Measurements from ENCODE around the gene DBNDD2.

Gene DBNDD2

DNA sequence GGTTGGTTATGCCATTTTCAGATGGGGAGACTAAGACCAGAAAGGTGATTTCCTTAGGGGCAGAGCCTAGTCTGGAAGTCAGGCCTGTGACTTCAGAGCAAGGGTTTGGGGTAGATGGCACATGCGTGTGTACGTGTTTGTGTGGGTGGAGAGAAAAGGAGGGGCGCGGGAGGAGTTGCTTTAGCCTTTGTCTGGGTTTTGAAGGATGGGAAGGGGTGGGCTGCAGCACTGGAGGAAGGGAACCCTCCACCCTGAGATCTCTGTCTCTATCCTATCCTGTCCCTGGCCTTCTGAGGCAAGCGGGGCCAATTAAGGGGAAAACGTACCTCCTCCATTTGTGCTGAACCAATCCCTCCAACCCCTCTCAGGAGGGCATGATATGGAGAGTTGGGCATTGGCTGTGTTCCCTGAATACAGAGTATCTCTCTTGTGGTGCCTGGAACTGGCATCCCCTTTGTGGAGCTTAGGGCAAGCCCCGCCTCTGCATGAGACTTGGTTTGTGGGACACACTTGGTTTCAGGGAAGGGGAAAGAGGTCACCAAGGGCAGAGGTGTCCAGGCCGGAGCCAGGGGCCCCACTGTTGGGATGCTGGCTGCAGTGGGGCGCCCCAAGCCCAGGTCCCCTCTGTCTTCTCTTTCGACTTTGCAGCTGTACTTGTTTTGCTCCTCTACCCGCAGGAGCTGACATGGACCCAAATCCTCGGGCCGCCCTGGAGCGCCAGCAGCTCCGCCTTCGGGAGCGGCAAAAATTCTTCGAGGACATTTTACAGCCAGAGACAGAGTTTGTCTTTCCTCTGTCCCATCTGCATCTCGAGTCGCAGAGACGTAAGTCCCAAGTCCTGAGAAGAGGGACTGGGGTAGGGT, at the start of gene DBNDD2:
Gene DBNDD2, plus strand, starts transcription at position 507 of the 863 bp plus-strand sequence. Its CDS starts 179 bp downstream, at position 686.
- no peak for DNase-seq (ENCODE audit: low spot score)

DNA sequence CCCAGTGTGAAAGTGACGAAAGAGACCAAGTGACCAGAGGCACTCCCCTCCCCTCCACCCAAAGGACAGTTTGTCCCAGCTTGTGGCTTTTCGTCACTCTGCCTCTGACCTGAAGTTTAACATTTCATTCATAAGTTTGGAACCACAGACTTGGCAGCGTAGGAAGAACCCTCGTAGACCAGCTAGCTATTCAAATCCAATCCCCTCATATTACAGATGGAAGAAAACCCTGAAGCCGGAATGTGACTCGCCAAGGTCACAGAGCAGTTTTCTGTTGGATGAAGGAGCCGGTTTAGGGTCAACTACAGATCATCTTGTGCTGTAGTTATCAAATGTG, 49.1 kb upstream of the DBNDD2 start:
- no peak for DNase-seq (ENCODE audit: low spot score)

DNA sequence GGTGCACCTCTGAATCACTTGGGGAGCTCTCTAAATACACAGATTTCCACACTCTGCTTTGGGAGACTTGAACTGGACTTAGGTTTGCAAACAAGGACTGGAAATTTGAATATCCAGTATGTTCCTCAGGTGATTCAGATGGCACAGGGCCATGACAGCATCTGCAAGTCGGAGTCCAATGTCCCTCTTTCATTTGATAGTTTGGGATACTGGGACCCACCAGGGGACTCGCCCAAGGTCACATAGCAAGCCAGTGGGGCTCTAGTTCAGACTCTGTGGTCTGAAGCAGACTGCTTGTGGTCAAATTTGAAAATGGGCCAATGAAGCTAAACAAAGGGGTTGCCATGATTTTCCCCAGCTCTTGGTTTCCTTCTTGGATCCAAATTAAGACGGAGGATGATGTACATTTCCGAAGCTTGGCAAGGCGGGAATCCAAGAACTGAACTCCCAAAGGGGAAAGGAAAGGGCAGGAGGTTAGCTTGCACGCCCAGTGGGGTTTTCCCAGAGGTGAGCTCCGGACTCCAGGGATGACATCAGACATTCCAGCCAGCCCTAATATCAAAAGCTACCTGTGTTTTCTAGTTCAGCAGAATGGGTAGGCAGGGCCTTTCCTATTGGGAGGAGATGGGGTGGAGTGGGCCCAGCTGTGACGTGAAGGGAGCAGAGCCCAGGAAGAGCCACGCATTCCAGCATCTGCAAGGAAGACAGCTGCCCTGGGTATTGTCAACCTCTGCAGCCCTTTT, 48.5 kb upstream of the DBNDD2 start:
- peak; percentile 94 for DNase-seq (ENCODE audit: low spot score)

DNA sequence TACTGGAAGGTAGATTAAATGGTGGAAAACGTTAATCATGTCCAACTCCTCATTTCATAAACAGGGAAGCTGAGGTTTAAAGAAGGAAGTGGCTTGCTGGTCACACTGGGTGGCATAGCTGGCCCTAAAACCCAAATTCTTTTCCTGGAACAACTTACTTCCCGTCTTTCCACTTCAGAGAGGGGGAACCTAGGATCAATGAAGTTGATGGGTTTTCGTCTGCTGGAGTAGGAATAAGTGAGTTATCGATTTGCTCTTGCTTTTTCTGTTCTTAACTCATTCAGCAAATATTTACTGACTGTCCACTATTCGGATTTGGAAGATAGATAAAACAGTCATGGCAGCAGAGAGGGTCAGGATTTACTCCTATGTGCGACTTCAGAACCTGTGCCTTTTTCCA, 46.3 kb upstream of the DBNDD2 start:
- no peak for DNase-seq (ENCODE audit: low spot score)

- DNase-seq (ENCODE audit: low spot score), result peak; percentile 99
Measured at GRCh38 chr20:45362804-45363610, 45.1 kb upstream of the DBNDD2 start, which contains the start of gene SYS1. Gene SYS1, plus strand, starts transcription at chr20:45363156. Its CDS starts 376 bp downstream, at chr20:45363532.

DNA sequence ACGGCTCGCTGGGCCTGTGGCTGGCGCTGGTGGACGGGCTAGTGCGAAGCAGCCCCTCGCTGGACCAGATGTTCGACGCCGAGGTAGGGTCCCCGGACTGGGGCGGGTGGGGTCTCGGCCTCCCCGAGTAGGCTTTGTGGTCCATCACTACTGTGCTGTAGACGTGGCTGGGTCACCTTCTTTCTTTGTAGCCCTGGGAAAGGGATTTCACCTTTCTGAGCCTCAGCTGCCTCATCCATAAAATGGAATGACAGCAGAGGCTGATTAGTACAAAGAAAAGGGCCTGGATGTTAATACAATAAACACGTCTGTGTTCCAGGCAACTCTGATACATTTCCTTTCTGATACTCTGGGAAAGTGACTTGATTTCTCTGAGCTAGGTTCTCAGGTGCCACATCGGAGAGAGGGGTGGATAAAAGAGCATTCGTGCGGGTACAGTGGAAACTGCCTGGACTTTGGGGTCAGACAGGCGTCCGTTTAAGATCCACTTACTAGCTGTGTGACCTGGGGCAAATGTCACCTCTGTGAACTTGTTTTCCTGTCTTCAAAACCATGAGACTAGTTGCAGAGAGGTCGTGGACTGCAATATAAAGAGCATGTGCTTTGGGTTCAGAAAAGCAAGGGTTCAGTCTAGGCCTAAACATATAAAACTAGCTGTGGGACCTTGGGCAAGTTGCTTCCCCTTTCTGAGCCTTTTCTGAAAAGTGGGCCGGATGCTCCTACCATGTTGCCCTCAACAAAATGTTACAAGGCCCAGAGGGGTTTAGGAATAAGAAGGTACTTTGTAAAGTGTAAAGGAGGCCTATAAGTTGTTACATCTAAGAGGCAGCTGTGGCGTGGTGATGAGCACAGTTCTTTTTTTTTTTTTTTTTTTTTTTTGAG, 44.2 kb upstream of the DBNDD2 start:
- DNase-seq (ENCODE audit: low spot score), result no peak

GRCh38 chr20:45365444-45365970, 42.6 kb upstream of the DBNDD2 start:
- no peak for DNase-seq (ENCODE audit: low spot score)

GRCh38 chr20:45366192-45366591, 41.9 kb upstream of the DBNDD2 start:
- DNase-seq (ENCODE audit: low spot score), result no peak

DNA sequence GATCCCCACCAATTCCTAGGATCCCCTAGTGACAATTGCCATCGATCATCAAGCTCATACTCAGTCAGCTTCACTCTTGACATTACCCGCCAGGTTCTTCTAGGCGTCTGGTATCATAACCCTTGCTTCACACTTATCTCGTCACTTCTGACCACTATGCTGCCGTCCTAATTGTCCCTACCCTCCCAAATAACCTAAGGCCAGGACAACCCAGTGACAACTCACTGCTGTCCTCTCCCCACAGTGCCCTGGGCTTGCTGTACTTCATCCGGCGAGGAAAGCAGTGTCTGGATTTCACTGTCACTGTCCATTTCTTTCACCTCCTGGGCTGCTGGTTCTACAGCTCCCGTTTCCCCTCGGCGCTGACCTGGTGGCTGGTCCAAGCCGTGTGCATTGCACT, 41.5 kb upstream of the DBNDD2 start:
- DNase-seq (ENCODE audit: low spot score), result no peak

DNA sequence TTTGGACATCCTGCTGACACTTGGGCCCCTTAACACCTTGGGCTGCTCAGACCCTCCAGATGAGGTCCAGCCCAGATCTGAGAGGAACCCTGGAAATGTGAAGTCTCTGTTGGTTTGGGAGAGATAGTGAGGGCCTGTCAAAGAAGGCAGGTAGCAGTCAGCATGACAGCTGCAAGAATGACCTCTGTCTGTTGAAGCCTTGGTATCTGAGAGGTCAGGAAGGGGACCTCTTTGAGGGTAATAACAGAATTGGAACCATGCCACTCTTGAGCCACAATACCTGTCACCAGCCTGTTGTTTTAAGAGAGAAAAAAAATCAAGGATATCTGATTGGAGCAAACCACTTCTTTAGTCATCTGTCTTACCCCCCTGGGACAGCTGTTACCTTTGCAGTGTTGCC, 41.0 kb upstream of the DBNDD2 start:
- no peak for DNase-seq (ENCODE audit: low spot score)

DNA sequence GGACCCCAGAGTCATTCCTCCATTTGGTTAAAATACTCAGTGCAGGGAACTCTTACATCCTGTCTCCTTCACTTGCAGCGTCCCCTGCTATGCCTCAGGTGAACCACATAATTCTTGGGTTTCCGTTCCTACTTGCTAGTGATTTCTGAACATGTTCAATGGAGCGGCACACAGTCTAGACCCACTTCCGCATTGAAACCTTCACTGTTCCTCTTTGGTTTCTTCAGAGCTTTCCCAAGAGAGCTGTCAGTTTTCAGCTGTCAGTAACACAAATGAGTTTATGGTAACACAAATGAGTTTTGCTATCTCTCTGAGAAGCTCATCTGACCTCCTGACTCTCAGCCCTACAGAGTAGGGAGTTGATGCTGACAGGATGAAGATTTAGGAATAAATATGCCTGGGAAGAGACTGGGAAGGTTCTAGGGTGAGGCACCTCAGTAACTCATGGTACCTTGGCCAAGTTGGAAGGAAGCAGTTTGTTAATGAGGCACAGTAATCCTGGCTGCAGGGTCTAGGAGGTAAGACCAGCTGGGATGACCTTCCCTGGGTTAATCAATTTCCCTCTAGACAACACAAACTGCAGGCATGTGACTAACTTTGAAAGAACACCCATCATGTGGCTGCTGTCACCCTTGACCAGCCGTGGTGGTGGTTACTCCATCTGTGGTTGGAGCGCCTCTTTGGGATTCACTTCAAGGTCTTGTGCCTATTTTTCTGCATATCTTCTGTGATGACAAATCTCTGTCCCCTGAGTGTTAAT, 39.7 kb upstream of the DBNDD2 start:
- DNase-seq (ENCODE audit: low spot score), result peak; percentile 44

DNA sequence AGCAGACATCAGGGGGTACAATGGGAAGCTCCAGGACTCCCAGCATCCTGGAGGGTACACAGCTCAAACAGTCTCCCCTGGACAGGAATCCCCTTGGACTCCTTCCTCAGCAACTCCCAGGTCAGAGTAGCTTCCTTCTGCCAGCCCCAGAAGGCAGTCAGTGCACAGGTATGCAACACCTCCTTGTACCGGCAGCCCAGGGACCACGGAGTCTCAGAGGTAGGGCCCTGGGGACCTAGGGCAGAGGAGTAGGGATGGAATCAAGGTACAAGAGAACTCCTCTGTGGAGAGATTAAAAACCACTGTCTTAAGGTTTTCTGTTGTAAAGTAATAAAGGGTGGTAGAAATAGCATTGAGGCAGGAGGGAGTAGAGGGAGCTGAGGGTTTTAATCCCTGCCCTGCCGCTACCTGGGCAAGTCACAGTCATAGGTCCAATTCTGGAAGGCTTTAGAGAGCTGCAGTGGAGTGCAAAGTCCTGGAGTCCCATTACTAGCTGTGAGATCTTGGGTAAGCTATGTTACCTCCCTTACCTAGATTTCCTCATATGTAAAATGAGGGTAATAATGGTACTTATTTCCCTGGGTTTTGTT, 37.4 kb upstream of the DBNDD2 start:
- no peak for DNase-seq (ENCODE audit: low spot score)

GRCh38 chr20:45372241-45372640, 35.8 kb upstream of the DBNDD2 start:
- no peak for DNase-seq (ENCODE audit: low spot score)

DNA sequence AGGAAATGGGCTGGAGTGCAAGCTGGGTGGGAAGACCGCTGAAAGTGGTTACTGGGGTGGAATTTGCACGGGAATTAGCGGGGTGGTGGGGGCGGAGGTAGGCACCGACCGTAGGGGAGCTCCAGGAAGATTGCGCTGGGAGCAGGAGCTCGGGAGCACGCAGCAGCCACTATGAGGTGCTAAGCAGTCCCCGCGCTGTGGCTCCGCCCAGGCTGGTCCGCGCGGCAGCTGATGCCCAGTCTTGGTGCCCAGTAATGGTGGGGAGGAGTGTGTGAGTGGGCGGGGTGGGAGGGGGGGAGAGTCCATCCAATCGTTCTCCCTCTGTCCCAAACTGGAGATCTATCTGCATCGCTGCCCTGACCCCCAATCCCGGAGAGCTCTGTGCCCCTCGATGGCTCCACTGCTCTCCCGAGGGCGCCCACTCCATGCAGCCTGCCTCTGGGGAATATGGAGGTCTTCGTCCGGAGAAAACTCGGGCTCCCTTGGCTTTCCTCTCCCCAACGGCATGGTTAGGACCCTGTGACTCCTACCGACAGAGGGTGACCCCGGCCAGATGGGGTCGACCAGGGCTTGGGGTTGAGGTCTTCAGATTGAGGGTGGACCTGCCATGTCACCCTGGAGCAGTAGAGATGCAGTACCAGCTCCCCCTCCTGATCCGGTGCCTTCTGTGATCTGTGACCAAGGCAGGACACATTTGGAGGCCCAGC, 35.3 kb upstream of the DBNDD2 start:
- no peak for DNase-seq (ENCODE audit: low spot score)

GRCh38 chr20:45373353-45374100, 34.6 kb upstream of the DBNDD2 start:
- DNase-seq (ENCODE audit: low spot score), result peak; percentile 85

DNA sequence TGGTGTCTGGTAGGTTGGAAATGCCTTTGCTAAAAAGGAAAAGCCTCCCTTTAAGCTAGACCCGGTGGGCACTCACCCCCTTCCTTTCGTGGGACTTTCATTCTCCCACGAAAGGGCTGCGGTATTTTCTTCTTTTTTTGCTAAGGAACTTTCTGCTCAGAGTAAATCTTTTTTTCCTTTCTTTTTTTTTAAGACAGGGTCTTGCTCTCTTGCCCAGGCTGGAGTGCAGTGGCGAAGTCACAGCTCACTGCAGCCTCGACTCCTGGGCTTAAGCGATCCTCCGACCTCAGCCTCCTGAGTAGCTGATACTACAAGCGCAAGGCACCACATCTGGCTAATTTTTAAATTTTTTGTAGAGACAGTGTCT, 34.0 kb upstream of the DBNDD2 start:
- DNase-seq (ENCODE audit: low spot score), result no peak

DNA sequence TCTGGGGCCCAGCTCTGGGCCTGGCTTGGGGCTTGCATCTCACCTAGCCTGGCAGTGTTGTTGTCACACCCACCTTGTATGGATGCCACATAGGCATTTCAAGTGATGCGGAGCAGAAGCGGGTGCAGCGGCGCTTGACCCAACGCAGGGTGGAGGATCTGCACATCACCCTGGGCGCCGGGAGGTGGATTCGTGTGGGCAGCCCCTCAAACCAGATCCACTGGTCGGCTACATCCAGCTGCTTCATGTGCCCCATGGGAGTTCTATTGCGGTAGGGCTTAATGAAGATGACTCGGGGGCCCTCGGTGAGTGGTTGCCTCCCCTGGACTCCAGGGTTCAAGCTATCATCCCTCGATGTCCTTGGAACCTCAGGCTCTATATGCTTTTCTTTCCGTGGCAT, 33.1 kb upstream of the DBNDD2 start:
- no peak for DNase-seq (ENCODE audit: low spot score)

GRCh38 chr20:45377269-45377668, 30.8 kb upstream of the DBNDD2 start:
- peak; percentile 45 for DNase-seq (ENCODE audit: low spot score)

DNA sequence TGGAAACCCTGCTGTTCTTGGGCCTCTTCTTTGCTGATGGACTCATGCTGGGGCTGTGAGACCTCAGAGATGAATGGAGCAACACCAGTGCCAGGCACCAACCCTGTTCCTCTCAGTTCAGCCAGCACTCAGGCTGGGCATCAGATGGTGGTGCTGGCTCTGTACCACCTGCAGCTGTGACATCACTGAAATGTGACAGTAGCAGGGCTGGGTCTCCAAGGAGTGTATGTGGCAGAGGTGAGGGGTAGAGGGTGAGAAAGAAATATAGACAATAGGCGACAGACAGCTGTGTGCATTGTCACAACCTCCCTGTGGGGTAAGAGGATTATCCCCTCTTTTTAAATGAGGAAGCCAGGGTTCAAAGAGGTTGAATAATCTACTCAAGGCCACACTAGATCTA, 29.9 kb upstream of the DBNDD2 start, which contains the start of gene TP53TG5:
Gene TP53TG5, minus strand, starts transcription at position 135 of the 400 bp plus-strand sequence. Its CDS starts 89 bp downstream, at position 46.
- no peak for DNase-seq (ENCODE audit: low spot score)
